H1 (cell line): Measurements from ENCODE around the gene PHEX. TPM values are rescaled to one million over a fixed set of nuclear protein-coding genes. Genes with fewer than 3 reads are reported as not detected.

Experiments
- CTCF ChIA-PET: fragments of 300-600 bp; sonication (Branson Sonifier 250); formaldehyde crosslinking; loops from one replicate; lab custom pipeline; 2021; ENCODE audit not compliant: partially characterized antibody; lab: Charles Lee
- POLR2A ChIA-PET: fragments of 300-600 bp; sonication (Branson Sonifier 250); formaldehyde crosslinking; loops from one replicate; lab custom pipeline; 2021; ENCODE audit warnings: inconsistent platforms; ENCODE audit not compliant: partially characterized antibody; lab: Charles Lee
- DNase-seq, 2 experiments: peaks; one replicate each; pipeline versions ENCODE4 v3.0.0 to v3.0.0-alpha.2; 2010 to 2022; ENCODE audit warnings: low spot score in 2 of 2, low read depth in 1 of 2, mixed read lengths in 1 of 2
- FAIRE-seq: peaks from 2 replicates; lab custom pipeline; 2011; peaks lifted over from hg19 to GRCh38; lab: Jason Lieb, UNC
- H2AFZ ChIP-seq: 2 replicates; pipeline ENCODE4 v1.8.1; 2012; ENCODE audit warnings: low read length, inconsistent platforms
- H2AK5ac ChIP-seq: 2 replicates; pipeline ENCODE4 v1.6.1; 2013; ENCODE audit warnings: low read depth, low read length
- H2BK120ac ChIP-seq: replicated peaks from 2 replicates; pipeline ENCODE3; 2013; ENCODE audit warnings: low read depth, low read length, inconsistent platforms
- H2BK12ac ChIP-seq: 2 replicates; pipeline ENCODE4 v1.6.1; 2013; ENCODE audit warnings: low read depth, low read length
- H2BK15ac ChIP-seq: 2 replicates; pipeline ENCODE4 v1.6.1; 2013; ENCODE audit warnings: low read length
- H2BK20ac ChIP-seq: 2 replicates; pipeline ENCODE4 v1.6.1; 2013; ENCODE audit warnings: low read length
- H2BK5ac ChIP-seq: 2 replicates; pipeline ENCODE4 v1.6.1; 2013; ENCODE audit warnings: low read depth, low read length
- H3K14ac ChIP-seq: 2 replicates; pipeline ENCODE4 v1.6.1; 2013; ENCODE audit warnings: inconsistent platforms; ENCODE audit not compliant: insufficient read length
- H3K18ac ChIP-seq: 2 replicates; pipeline ENCODE4 v1.6.1; 2013; ENCODE audit warnings: low read length; ENCODE audit errors: extremely low read depth
- H3K23ac ChIP-seq: 2 replicates; pipeline ENCODE4 v1.6.1; 2013; ENCODE audit warnings: inconsistent platforms; ENCODE audit not compliant: insufficient read length
- H3K23me2 ChIP-seq: 2 replicates; pipeline ENCODE4 v1.6.1; 2013; ENCODE audit warnings: low read depth, low read length
- H3K27ac ChIP-seq: 2 replicates; pipeline ENCODE4 v1.6.1; 2011; ENCODE audit warnings: low read depth, low read length, inconsistent platforms
- H3K27me3 ChIP-seq, 4 experiments: replicated peaks in 1 of 4; 1 replicate in 1 of 4; 2 replicates in 3 of 4; pipeline versions ENCODE4 v1.6.1 to v1.8.1; 2011 to 2013; ENCODE audit warnings: low read length in 3 of 4, mild to moderate bottlenecking in 3 of 4, inconsistent platforms in 2 of 4, mixed read lengths in 2 of 4, moderate library complexity in 1 of 4; ENCODE audit not compliant: control insufficient read depth in 3 of 4, insufficient read depth in 3 of 4; ENCODE audit errors: extremely low read depth in 1 of 4
- H3K36me3 ChIP-seq, 4 experiments: 2 replicates each; pipeline versions ENCODE4 v1.6.1 to v1.8.1; 2011 to 2013; ENCODE audit warnings: mild to moderate bottlenecking in 4 of 4, low read length in 3 of 4, moderate library complexity in 2 of 4, control low read depth in 1 of 4, inconsistent platforms in 1 of 4; ENCODE audit not compliant: insufficient read depth in 4 of 4, control insufficient read depth in 2 of 4
- H3K4ac ChIP-seq: replicated peaks from 2 replicates; pipeline ENCODE3; 2013; ENCODE audit warnings: low read length, low read depth, mixed read lengths, inconsistent platforms; ENCODE audit not compliant: insufficient read length
- H3K4me1 ChIP-seq, 4 experiments: replicated peaks in 1 of 4; 1 replicate in 1 of 4; 2 replicates in 3 of 4; pipeline versions ENCODE4 v1.6.1 to v1.8.1; 2011 to 2013; ENCODE audit warnings: low read length in 3 of 4, inconsistent platforms in 2 of 4, mixed read lengths in 1 of 4; ENCODE audit not compliant: insufficient read depth in 4 of 4, control insufficient read depth in 3 of 4
- H3K4me2 ChIP-seq, 2 experiments: 2 replicates each; pipeline versions ENCODE4 v1.6.1 to v1.8.1; 2011 to 2013; ENCODE audit warnings: low read depth in 2 of 2, low read length in 2 of 2, control low read depth in 1 of 2, inconsistent platforms in 1 of 2, mild to moderate bottlenecking in 1 of 2; ENCODE audit not compliant: insufficient read depth in 1 of 2
- H3K4me3 ChIP-seq, 4 experiments: fragments of 200-600, 300-600 bp in 1 of 4; sonication (generic), shearing (Covaris generic), sonication (Bioruptor Twin) in 1 of 4; 2 replicates each; pipeline versions ENCODE4 v1.5.1 to v1.8.1; 2011 to 2016; ENCODE audit warnings: low read length in 4 of 4, low read depth in 3 of 4, control low read depth in 2 of 4, inconsistent platforms in 2 of 4, mild to moderate bottlenecking in 2 of 4, mixed read lengths in 1 of 4, moderate library complexity in 1 of 4; ENCODE audit not compliant: insufficient read depth in 2 of 4; ENCODE audit errors: extremely low read depth in 1 of 4
- H3K56ac ChIP-seq: replicated peaks from 2 replicates; pipeline ENCODE3; 2013; ENCODE audit warnings: low read depth, mild to moderate bottlenecking, mixed read lengths, low read length, inconsistent platforms; ENCODE audit not compliant: insufficient read length
- H3K79me1 ChIP-seq: 2 replicates; pipeline ENCODE4 v1.6.1; 2013; ENCODE audit warnings: low read depth, low read length, control low read depth
- H3K79me2 ChIP-seq, 2 experiments: 2 replicates each; pipeline versions ENCODE4 v1.6.1 to v1.8.1; 2012 to 2013; ENCODE audit warnings: low read length in 2 of 2, mild to moderate bottlenecking in 2 of 2, inconsistent platforms in 1 of 2; ENCODE audit not compliant: insufficient read depth in 2 of 2, control insufficient read depth in 1 of 2
- H3K9ac ChIP-seq, 4 experiments: replicated peaks in 1 of 4; 1 replicate in 1 of 4; 2 replicates in 3 of 4; pipeline versions ENCODE4 v1.6.1 to v1.8.1; 2011 to 2013; ENCODE audit warnings: low read depth in 3 of 4, low read length in 3 of 4, control low read depth in 2 of 4, mild to moderate bottlenecking in 2 of 4, moderate library complexity in 2 of 4, inconsistent platforms in 1 of 4; ENCODE audit errors: extremely low read depth in 1 of 4
- H3K9me3 ChIP-seq, 2 experiments: 2 replicates each; pipeline versions ENCODE4 v1.6.1 to v1.8.1; 2012 to 2013; ENCODE audit warnings: mild to moderate bottlenecking in 2 of 2, moderate library complexity in 2 of 2, control low read depth in 1 of 2, inconsistent platforms in 1 of 2, low read depth in 1 of 2, low read length in 1 of 2, mixed read lengths in 1 of 2; ENCODE audit not compliant: insufficient read depth in 2 of 2
- H4K20me1 ChIP-seq, 2 experiments: replicated peaks in 1 of 2; 2 replicates each; pipeline versions ENCODE3 to v1.8.1; 2011 to 2013; ENCODE audit warnings: inconsistent platforms in 2 of 2, low read length in 2 of 2, mild to moderate bottlenecking in 1 of 2; ENCODE audit not compliant: insufficient read depth in 2 of 2, control insufficient read depth in 1 of 2
- H4K5ac ChIP-seq: 2 replicates; pipeline ENCODE4 v1.6.1; 2013; ENCODE audit warnings: low read length, low read depth, mixed read lengths, inconsistent platforms; ENCODE audit not compliant: insufficient read length
- H4K8ac ChIP-seq: 2 replicates; pipeline ENCODE4 v1.8.0; 2013; ENCODE audit warnings: mild to moderate bottlenecking, moderate library complexity, low read length, inconsistent platforms; ENCODE audit not compliant: insufficient read depth; ENCODE audit errors: extremely low read depth
- H4K91ac ChIP-seq: replicated peaks from 2 replicates; pipeline ENCODE3; 2013; ENCODE audit warnings: low read length, mixed read lengths, inconsistent platforms; ENCODE audit not compliant: insufficient read length
- CEBPB ChIP-seq: IDR thresholded peaks from 2 replicates; pipeline ENCODE4 v1.6.1; 2012; ENCODE audit warnings: low read depth, low read length
- SP1 ChIP-seq: IDR thresholded peaks from 2 replicates; pipeline ENCODE4 v1.6.1; 2011; ENCODE audit warnings: low read depth, low read length
- TAF1 ChIP-seq: IDR thresholded peaks from 2 replicates; pipeline ENCODE4 v1.6.1; 2011; ENCODE audit warnings: mild to moderate bottlenecking, low read depth, low read length
- YY1 ChIP-seq: IDR thresholded peaks from 2 replicates; pipeline ENCODE4 v1.6.1; 2011; ENCODE audit warnings: low read depth, mild to moderate bottlenecking, low read length
- WGBS, 2 experiments: shearing (Covaris generic) in 1 of 2; methylation state at CpG; one replicate each; pipeline versions ENCODE4 v1.1.6 to v1.1.7; 2013 to 2015; ENCODE audit warnings: low lambda C conversion rate in 2 of 2, mixed read lengths in 2 of 2, inconsistent platforms in 1 of 2, low coverage in 1 of 2, missing lambda C conversion rate in 1 of 2; ENCODE audit not compliant: insufficient replicate concordance in 2 of 2, insufficient coverage in 1 of 2, insufficient read length in 1 of 2; ENCODE audit errors: extremely low coverage in 1 of 2, missing lambda C conversion rate in 1 of 2; 5-methylcytosine and 5-hydroxymethylcytosine counted together
- polyA plus RNA-seq, 7 experiments: library from polyadenylated mRNA; depleted of rRNA in 3 of 7; stranded (reverse) in 5 of 7; unstranded in 2 of 7; fragments of >200 nt in 5 of 7; fragments of 200-250 nt in 2 of 7; gene quantifications; 1 replicate in 5 of 7; 2 replicates in 1 of 7; 4 replicates in 1 of 7; pipeline versions ENCODE4 v1.2.1 to v1.2.3, GENCODE V29; 2011 to 2013; ENCODE audit warnings: missing spikeins in 2 of 7, mixed read lengths in 2 of 7
- total RNA-seq: library from RNA; stranded (reverse); fragmentation: NEBNext Ultra II Directional; extraction: Animal tissue kit (Norgen Biotek cat#: 25700); gene quantifications from 2 replicates; pipeline ENCODE4 v1.2.1, GENCODE V29; 2021

Gene PHEX
- total and polyA plus RNA-seq, 2 of the 8 experiments (the other 6 are each of a cell fraction or from before 2014, with no cell fraction given) = 0.03 to 0.11 TPM

DNA sequence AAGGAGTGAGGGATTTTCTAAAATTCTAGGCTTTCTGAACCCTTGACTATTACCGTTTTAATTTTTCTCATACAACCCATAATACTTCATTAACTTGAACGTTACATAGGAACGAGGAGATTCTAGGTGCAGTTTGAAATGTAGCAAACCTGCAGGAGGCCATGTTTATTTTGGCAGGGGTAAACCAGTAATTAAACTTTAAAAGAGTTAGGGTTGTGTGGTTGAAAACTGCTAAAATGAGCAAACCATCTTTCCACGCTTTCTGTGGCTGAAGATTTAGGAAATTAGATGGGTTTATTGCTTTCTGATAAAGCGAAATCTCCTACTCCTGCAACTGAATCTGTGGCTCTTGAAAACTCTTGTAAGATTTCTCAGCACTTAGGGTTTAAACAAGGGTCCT lies 1.7 kb downstream of the PHEX start:
- Histone ChIP-seq H3K23ac (no peak overlapping the region), H3K27me3 (no peaks in the 10 kb centered on the region), H3K4ac (no peak overlapping the region), H3K56ac (no peak overlapping the region), H3K9me3 (no peaks in the 10 kb centered on the region), H3K79me1 (no peaks in the 10 kb centered on the region), H2BK12ac (no peak overlapping the region), H2AK5ac (no peak overlapping the region), H3K4me2 (no peak overlapping the region), H2BK15ac (no peak overlapping the region), H3K27ac (no peak overlapping the region), H2BK120ac (no peak overlapping the region), H2BK5ac (no peak overlapping the region), H4K8ac (no peak overlapping the region), H3K18ac (no peak overlapping the region), H3K23me2 (no peaks in the 10 kb centered on the region), H3K79me2 (no peaks in the 10 kb centered on the region), H2AFZ (no peak overlapping the region; the same call in 1 of the 2 replicates), H4K5ac (no peak overlapping the region), H2BK20ac (no peak overlapping the region), H4K91ac (no peak overlapping the region), H3K36me3 (no peaks in the 10 kb centered on the region), H4K20me1 (no peaks in the 10 kb centered on the region), H3K9ac (no peak overlapping the region), H3K4me1 (peaks cover 0 to 4% (median 0%) of the 10 kb centered on the region in 4 experiments; a peak in 2 of 7 replicates), H3K4me3 (no peak overlapping the region), H3K14ac (no peak overlapping the region)
- DNase-seq (no peak), FAIRE-seq (no peak)
- ChIA-PET CTCF (no interaction called here), POLR2A (no interaction called here)
- TF ChIP-seq YY1 (no peak), SP1 (no peak), TAF1 (no peak), CEBPB (no peak)
- WGBS, 2 experiments = 94% methylated on average over 5 of the region's 5 CpGs; no CpG with 5 or more reads in 1 of the 2 experiments
